ENCODE results near the gene FGD2.
"Not testable (repeated sequence)": the region's sequence is repeated elsewhere in the genome, so short reads cannot be mapped to it uniquely, and the experiment has no call there.

FGD2 gene

GRCh38 chr6:37051138-37052026 is 45.9 kb downstream of the FGD2 start:
- DNase-seq: peak; percentile 94
- H3K4me3 Mint-ChIP-seq: peak overlapping the region; percentile 89
- H3K27me3 Mint-ChIP-seq: no peaks in the 10 kb centered on the region
- peak overlapping the region; percentile 98 for H3K27ac Mint-ChIP-seq
- CTCF ChIA-PET: interaction anchor here (0.5 to 19.0 kb wide), 22 partner anchors 15 to 275 kb away, joined by 3 to 391 read pairs (median 4); partner anchors contain the start of gene PIM1
- H3K4me1 Mint-ChIP-seq: peaks cover 82% of the 10 kb centered on the region
- H3K36me3 Mint-ChIP-seq: peaks cover 14% of the 10 kb centered on the region
- no peaks in the 10 kb centered on the region for H3K9me3 Mint-ChIP-seq

DNA sequence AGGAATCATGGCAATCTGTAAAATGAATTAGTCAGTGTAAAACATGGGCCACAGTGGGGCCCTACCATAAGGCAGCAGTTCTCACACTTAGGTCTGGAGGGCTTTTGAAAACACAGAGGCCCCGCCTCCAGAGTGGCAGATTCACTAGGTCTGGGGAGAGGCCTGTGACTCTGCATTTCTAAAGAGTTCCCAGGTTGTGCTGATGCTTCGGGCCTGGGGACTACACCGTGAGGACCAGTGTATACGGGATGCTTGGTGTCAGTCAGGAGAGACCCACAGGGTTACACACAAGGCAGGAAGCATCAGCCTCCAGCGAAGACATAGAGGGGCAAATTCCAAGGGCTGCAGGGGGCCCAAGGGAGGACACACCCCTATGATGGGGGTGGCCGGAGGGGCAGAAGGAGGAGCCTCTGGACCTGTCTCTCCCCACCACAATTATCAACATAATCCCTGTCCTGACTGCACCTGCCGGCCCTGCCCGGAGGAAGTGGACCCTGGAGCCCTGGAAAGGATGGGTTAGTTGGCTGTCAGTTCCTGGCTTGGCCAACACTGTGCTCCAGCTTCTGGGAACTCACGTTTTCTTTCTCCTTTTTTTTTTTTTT is 46.7 kb downstream of the FGD2 start:
- peaks cover 74% of the 10 kb centered on the region for H3K4me1 Mint-ChIP-seq
- H3K4me3 Mint-ChIP-seq: peak overlapping the region; percentile 89
- H3K36me3 Mint-ChIP-seq: peaks cover 11% of the 10 kb centered on the region
- peak; percentile 46 for DNase-seq
- no peaks in the 10 kb centered on the region for H3K9me3 Mint-ChIP-seq
- CTCF ChIA-PET: interaction anchor here (0.5 to 19.0 kb wide), 14 partner anchors 15 to 261 kb away, joined by 3 to 391 read pairs (median 8); partner anchors contain the start of gene PIM1
- no peaks in the 10 kb centered on the region for H3K27me3 Mint-ChIP-seq
- H3K27ac Mint-ChIP-seq: peak overlapping the region; percentile 98

- CTCF ChIA-PET: interaction anchor here (0.6 to 19.0 kb wide), 4 partner anchors 24 to 156 kb away, joined by 4 to 391 read pairs (median 170); partner anchors contain the start of gene PIM1
- H3K4me3 Mint-ChIP-seq: no peak overlapping the region
- H3K9me3 Mint-ChIP-seq: no peaks in the 10 kb centered on the region
- peaks cover 8% of the 10 kb centered on the region for H3K36me3 Mint-ChIP-seq
- H3K27ac Mint-ChIP-seq: no peak overlapping the region
- no peak for DNase-seq
- H3K4me1 Mint-ChIP-seq: peaks cover 60% of the 10 kb centered on the region
- H3K27me3 Mint-ChIP-seq: peaks cover 4% of the 10 kb centered on the region
Measured at GRCh38 chr6:37053683-37054082, 48.2 kb downstream of the FGD2 start.

GRCh38 chr6:37054171-37054570 is 48.7 kb downstream of the FGD2 start:
- Mint-ChIP-seq H3K9me3 (no peaks in the 10 kb centered on the region), H3K4me1 (peaks cover 56% of the 10 kb centered on the region), H3K27ac (peak overlapping the region; percentile 28), H3K4me3 (no peak overlapping the region), H3K27me3 (peaks cover 4% of the 10 kb centered on the region), H3K36me3 (peaks cover 5% of the 10 kb centered on the region)
- no peak for DNase-seq
- CTCF ChIA-PET: interaction anchor here (9.9 to 19.0 kb wide), 3 partner anchors 25 to 156 kb away, joined by 145 to 391 read pairs (median 196); partner anchors contain the start of gene PIM1

DNA sequence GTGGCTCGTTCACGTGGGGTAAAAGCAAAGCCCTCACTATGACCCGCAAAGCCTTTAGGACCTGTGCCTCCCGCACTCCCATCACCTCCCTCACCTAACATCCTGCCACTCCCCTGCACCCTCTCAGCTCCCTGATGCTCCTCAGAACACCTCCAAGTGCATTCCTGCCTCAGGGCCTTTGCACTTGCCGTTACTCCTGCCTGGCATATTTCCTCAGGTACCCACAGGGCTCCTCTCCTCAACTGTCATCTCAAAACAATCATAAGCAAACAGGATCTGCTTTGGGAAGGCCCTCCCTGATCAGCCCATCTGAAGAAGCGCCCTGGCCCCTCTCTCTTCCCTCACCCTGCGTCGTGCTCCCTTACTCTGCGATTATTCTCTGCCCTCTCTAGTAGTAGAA is 49.1 kb downstream of the FGD2 start:
- Mint-ChIP-seq H3K27ac (peak overlapping the region; percentile 28), H3K4me3 (no peak overlapping the region), H3K4me1 (peaks cover 52% of the 10 kb centered on the region), H3K27me3 (peaks cover 4% of the 10 kb centered on the region), H3K36me3 (peaks cover 2% of the 10 kb centered on the region), H3K9me3 (no peaks in the 10 kb centered on the region)
- CTCF ChIA-PET: interaction anchor here (9.9 to 19.0 kb wide), 3 partner anchors 25 to 156 kb away, joined by 145 to 391 read pairs (median 196); partner anchors contain the start of gene PIM1
- DNase-seq: no peak

- peaks cover 4% of the 10 kb centered on the region for H3K27me3 Mint-ChIP-seq
- CTCF ChIA-PET: interaction anchor here (0.5 to 19.0 kb wide), 4 partner anchors 26 to 297 kb away, joined by 3 to 391 read pairs (median 170); partner anchors contain the start of gene PIM1
- no peak overlapping the region for H3K27ac Mint-ChIP-seq
- no peak for DNase-seq
- H3K4me3 Mint-ChIP-seq: no peak overlapping the region
- peaks cover 43% of the 10 kb centered on the region for H3K4me1 Mint-ChIP-seq
- H3K9me3 Mint-ChIP-seq: no peaks in the 10 kb centered on the region
- no peaks in the 10 kb centered on the region for H3K36me3 Mint-ChIP-seq
Measured at GRCh38 chr6:37056112-37056403, 50.6 kb downstream of the FGD2 start.

DNA sequence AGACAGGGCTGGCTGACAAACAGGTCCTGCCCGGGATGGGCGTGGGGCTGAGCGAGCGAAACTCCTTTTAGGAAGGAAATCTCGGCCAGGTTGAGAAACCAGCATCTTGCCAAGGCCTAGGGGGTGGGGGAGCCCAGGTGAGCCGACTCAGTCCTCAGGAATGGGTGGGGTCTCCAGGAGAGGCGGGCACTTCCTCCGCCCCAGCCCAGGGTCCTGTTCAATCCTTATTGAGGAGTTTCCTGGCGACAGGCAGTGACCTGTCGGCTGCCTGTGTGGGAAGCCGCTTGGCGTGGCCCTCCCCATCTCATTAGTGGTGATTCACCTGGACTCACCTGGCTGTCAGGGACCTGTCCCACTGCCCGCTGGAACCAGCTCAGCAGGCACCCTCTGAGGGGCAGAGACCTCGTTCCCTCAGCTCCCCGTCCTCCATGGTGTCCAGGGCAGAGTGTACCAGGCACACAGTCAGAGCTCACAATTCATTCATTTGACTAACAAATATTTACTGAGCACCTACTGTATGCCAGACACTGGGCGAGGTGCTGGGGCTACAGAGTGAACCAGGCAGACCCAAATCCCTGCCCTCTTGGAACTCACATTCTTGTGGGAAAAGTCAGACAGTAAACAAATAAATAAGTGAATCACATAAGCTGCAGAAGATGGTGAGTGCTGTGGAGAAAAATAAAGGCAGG is 51.1 kb downstream of the FGD2 start:
- Mint-ChIP-seq H3K27me3 (peaks cover 4% of the 10 kb centered on the region), H3K4me3 (no peak overlapping the region), H3K4me1 (peaks cover 37% of the 10 kb centered on the region), H3K27ac (no peak overlapping the region), H3K9me3 (no peaks in the 10 kb centered on the region), H3K36me3 (no peaks in the 10 kb centered on the region)
- CTCF ChIA-PET: interaction anchor here (0.5 to 19.0 kb wide), 3 partner anchors 27 to 296 kb away, joined by 3 to 391 read pairs (median 145); partner anchors contain the start of gene PIM1
- DNase-seq: no peak

- Mint-ChIP-seq H3K4me1 (peaks cover 32% of the 10 kb centered on the region), H3K9me3 (no peaks in the 10 kb centered on the region), H3K27ac (no peak overlapping the region), H3K4me3 (no peak overlapping the region), H3K27me3 (peaks cover 4% of the 10 kb centered on the region), H3K36me3 (no peaks in the 10 kb centered on the region)
- no peak for DNase-seq
- CTCF ChIA-PET: interaction anchor here (19.0 kb wide), 1 partner anchor 27 kb away, joined by 391 read pairs; no protein-coding TSS in a partner anchor
Measured at GRCh38 chr6:37057128-37057471, 51.6 kb downstream of the FGD2 start.

GRCh38 chr6:37057678-37058077 is 52.2 kb downstream of the FGD2 start:
- H3K4me1 Mint-ChIP-seq: peaks cover 27% of the 10 kb centered on the region
- no peak overlapping the region for H3K27ac Mint-ChIP-seq
- H3K9me3 Mint-ChIP-seq: no peaks in the 10 kb centered on the region
- no peak overlapping the region for H3K4me3 Mint-ChIP-seq
- DNase-seq: no peak
- peaks cover 4% of the 10 kb centered on the region for H3K27me3 Mint-ChIP-seq
- CTCF ChIA-PET: interaction anchor here (19.0 kb wide), 1 partner anchor 28 kb away, joined by 391 read pairs; no protein-coding TSS in a partner anchor
- H3K36me3 Mint-ChIP-seq: no peaks in the 10 kb centered on the region

- no peak overlapping the region for H3K27ac Mint-ChIP-seq
- CTCF ChIA-PET: interaction anchor here (0.7 to 19.0 kb wide), 2 partner anchors 14 to 28 kb away, joined by 3 to 391 read pairs; no protein-coding TSS in a partner anchor
- H3K27me3 Mint-ChIP-seq: peaks cover 4% of the 10 kb centered on the region
- no peak for DNase-seq
- H3K36me3 Mint-ChIP-seq: no peaks in the 10 kb centered on the region
- no peak overlapping the region for H3K4me3 Mint-ChIP-seq
- H3K4me1 Mint-ChIP-seq: peaks cover 23% of the 10 kb centered on the region
- no peaks in the 10 kb centered on the region for H3K9me3 Mint-ChIP-seq
Measured at GRCh38 chr6:37058084-37058586, 52.7 kb downstream of the FGD2 start.

- peaks cover 20% of the 10 kb centered on the region for H3K4me1 Mint-ChIP-seq
- DNase-seq, H3K9me3 Mint-ChIP-seq, H3K27me3 Mint-ChIP-seq, H3K36me3 Mint-ChIP-seq, H3K4me3 Mint-ChIP-seq, H3K27ac Mint-ChIP-seq: not testable (repeated sequence)
- CTCF ChIA-PET: interaction anchor here (0.7 kb wide), 1 partner anchor 13 kb away, joined by 3 read pairs; no protein-coding TSS in a partner anchor
Measured at GRCh38 chr6:37058984-37059343, 53.5 kb downstream of the FGD2 start.

DNA sequence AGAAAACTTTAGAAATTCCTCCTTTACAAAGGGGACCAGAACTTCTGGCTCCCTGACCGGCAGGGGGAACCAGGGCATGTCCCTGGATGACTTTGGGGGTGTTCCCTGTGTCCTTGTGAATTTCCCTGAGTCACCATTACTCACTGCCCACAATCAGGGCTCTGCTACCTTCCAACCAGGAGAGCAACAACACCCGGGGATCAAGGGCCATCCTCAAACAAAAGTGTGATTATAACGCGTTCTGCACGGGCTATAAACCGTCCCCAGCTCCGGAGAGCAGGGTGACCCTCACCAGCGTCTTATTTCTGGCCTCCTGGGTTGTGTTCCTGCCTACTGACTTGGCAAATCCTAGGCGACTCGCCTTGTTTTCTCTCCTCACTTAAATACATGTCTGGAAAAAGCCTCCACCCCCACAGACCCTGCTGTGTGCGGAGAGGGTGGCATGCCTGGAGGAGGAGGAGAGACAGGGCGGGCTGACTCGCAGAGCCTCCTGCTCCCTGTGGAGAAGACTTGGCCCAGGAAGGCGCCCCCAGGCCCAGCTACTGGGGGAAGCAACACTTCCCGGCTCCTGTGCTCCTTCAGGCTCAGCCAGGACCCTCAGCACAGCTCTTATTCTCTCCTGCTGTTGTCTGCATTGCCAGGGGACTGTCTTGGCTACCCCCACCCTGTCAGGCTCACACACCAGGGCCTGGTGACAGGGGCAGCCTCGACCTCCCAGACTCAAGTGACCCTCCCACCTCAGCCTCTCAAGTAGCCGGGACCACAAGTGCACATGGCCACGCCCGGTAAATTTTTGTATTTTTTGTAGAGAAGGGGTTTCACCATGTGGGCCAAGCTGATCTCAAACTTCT is 54.1 kb downstream of the FGD2 start:
- Mint-ChIP-seq H3K9me3 (no peaks in the 10 kb centered on the region), H3K27ac (no peak overlapping the region), H3K4me3 (no peak overlapping the region), H3K4me1 (peaks cover 14% of the 10 kb centered on the region), H3K27me3 (peaks cover 4% of the 10 kb centered on the region), H3K36me3 (no peaks in the 10 kb centered on the region)
- DNase-seq: no peak
- CTCF ChIA-PET: no interaction called here

- Mint-ChIP-seq H3K36me3 (no peaks in the 10 kb centered on the region), H3K27ac (no peak overlapping the region), H3K27me3 (peaks cover 4% of the 10 kb centered on the region), H3K9me3 (no peaks in the 10 kb centered on the region), H3K4me3 (no peak overlapping the region), H3K4me1 (peaks cover 9% of the 10 kb centered on the region)
- CTCF ChIA-PET: no interaction called here
- DNase-seq: no peak
Measured at GRCh38 chr6:37060195-37060559, 54.7 kb downstream of the FGD2 start.

All from activated naive CD4-positive, alpha-beta T cell treated with anti-CD3 and anti-CD28 coated beads, Interleukin-2, amount 10 ng/mL, durations not matched to agents 7 days and 5 days (primary cell).